HG02885 (cell line): ENCODE measurements around the gene STAT6.

Experiments
- ATAC-seq: cut with Tn5 transposase; IDR thresholded peaks from one replicate; pipeline ENCODE4 v1.9.1; 2021; ENCODE audit warnings: mild to moderate bottlenecking; ENCODE audit not compliant: unreplicated experiment, poor library complexity

STAT6 gene

DNA sequence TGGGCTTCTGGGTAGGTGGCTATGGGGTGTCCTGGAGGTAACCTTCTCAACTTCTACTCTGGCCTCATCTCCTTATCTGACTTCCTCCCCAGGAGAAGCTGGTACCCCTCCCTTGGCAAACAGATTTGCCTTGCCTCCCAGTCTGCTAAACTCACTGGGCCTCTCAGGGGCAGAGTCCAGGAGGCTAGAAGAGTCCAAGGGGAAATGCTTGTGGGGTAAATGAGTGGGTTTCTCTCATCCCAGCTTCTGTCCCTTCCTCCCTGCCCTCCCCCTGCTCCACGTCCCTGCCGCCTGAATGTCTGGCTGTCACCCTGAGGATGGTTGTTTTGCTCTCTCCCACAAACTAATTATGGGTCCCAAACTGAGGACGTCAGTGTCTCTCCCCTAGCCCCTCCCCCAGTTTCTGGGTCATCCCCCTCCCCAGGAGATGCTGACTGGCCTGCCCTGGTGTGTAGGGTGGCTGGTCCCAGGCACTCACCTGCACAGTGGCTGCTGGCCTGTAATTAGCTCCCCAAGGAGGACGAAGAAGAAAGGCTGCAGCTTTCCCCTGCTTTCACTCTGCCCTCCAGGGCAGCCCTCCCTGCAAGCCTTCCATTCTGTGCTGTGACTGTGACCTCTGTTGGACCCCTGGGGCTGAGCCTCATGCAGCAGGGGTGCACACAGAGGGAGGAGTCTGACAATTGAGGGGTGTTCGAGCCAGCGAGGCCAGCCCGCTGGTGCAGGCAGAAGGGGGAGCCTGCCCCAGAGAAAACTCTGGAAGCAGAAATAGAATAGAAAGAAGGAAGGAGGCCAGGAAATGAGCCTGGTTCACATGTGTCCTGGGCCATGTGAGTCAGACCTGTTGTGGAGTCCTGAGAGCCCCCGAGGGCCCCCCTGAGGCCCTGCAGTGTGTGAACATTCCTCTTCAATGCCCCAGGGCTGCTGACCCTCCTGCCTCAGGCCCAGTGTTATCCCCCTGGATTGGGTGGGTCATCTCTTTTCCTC is 36.1 kb upstream of the STAT6 start, which contains the start of gene LRP1-AS:
LRP1-AS (minus strand) TSS at position 659 of the 984 bp plus-strand sequence.
- ATAC-seq = no peak

DNA sequence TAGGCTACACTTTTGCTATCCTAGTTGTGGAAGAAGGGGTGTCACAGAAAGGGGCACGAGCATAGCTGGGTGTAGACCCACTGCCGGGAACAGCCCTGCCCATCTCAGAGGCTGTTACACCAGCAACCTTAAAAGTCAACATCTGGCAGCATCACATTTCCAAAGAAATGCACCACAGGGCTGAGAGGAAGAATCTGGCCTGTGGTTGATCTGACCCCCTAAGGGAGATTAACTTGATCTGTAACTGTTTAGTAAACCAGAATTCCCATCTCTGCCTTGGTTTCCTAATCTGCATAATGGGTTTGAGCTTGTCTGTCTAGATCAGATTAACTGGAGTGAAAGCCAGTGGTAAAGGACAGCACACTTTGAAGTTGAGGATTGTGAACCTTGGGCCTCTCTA is 34.9 kb upstream of the STAT6 start:
- ATAC-seq = no peak

DNA sequence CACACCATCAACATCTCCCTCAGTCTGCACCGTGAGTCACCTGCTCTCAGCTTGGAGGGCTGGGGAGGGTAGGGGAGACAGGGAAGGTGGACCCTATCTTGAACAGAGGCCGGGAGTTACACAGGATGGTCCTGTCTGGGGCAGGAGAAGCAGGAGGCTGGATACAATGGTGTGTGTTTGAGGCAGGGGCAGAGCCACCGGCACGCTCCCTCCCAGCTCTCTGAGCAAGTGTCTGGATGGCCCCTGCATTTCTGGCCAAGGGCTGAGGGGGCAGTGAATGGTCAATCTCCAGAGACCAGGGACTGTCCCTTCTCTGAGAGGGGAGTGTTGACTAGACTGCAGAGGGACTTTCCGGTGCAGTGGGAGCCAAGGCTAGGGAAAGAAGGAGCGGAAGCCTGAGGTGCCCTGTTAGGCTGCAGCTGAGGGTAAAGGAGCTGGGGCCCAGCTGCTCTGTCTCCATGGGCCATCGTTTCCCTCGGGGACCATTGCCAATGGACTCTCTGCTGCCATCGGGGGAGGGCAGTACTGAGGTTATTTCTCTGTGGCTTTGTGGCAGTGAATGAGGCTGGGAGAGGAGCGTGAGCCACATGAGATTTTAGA is 34.4 kb upstream of the STAT6 start:
- ATAC-seq = no peak

DNA sequence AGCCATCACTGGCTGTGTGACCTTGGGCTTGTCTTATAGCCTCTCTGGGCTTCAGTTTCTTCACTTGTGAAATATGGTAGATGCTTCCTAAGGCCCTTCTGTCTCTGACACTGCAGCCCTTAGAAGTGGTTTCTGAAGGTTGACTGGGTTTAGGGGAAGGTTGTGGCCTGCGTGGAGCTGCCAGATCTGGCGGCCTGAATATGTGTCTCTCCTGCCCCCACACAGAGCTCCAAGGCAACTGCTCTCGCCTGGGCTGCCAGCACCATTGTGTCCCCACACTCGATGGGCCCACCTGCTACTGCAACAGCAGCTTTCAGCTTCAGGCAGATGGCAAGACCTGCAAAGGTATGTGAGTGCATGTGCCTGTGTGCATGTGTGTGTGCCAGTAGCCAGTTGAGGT is 32.3 kb upstream of the STAT6 start:
- ATAC-seq = no peak

DNA sequence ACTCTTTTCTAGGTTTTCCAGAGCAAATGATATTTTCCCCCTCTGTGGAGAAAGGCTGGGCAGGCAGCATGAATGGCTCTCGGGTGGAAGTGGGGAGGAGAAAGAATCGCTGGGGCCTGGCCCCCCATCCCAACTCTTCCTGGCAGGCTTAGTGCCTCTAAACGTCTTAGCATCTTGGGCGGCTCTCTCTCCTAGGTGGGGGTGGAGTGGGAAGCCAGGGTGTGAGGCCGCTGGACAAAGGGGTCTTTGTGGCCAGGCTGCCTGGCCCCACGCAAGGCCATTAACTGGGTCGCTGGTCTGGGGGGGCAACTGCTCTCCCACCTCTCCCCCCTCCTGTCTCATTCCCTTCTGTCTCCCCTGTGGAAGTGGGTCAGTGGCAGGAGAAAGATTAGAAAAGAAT is 31.6 kb upstream of the STAT6 start:
- ATAC-seq = no peak

DNA sequence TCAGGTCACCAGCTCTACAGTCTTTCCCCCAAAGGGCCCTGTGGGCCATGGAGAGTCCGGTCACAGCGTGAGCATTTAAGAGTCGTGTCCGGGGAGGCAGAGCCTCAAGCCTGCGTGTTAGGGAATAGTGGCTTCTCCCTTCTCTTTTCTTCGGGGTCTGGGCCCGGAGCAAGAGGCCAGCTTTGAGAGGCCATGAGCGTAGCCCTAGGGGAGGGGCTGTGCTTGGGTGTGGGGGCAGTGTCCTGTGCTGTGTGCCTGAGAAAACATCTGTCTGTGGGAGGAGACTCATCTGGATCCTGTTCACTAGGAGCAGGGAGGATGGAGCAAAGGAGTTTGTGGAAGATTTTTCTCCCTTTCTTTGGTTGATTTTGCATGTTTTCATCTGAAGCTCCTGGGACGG is 31.0 kb upstream of the STAT6 start:
- ATAC-seq = no peak

GRCh38 chr12:57141249-57141648 is 30.1 kb upstream of the STAT6 start:
- no peak for ATAC-seq

DNA sequence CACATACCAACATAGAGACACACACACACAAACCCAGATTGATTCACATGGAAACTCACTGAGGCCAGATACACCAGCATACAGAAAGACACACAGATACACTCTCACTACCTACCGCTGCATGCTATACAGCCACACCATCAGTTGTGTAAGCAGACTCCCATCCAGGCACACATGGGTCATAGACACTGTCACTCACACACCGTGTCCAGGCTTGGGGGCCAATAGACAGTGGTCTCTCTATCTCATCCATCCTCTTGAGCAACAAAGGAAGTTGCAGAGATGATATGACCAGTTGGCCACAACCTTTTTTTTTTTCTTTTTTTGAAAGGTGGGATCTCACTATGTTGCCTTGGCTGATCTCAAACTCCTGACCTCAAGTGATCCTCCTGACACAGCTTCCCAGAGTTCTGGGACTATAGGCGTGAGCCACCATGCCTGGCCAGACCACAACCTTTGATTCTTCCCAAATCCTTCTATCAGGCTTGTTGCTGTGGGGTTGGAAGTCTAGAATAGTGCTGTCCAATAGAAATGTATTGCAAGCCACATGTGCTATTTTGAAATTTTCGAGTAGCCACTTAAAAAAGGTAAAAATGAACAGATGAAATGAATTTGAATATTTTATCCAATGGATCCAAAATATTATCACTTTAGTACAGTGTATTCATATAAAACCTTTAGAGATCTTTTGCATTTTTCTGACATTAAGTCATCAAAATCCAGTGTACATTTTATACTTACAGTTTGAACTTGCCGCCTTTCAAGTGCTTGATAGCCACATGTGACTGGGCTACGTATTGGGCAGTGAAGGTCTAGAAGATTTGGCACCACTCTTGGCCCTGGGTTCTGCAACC is 28.9 kb upstream of the STAT6 start:
- ATAC-seq = no peak

GRCh38 chr12:57138526-57139272 is 27.5 kb upstream of the STAT6 start:
- ATAC-seq = no peak

DNA sequence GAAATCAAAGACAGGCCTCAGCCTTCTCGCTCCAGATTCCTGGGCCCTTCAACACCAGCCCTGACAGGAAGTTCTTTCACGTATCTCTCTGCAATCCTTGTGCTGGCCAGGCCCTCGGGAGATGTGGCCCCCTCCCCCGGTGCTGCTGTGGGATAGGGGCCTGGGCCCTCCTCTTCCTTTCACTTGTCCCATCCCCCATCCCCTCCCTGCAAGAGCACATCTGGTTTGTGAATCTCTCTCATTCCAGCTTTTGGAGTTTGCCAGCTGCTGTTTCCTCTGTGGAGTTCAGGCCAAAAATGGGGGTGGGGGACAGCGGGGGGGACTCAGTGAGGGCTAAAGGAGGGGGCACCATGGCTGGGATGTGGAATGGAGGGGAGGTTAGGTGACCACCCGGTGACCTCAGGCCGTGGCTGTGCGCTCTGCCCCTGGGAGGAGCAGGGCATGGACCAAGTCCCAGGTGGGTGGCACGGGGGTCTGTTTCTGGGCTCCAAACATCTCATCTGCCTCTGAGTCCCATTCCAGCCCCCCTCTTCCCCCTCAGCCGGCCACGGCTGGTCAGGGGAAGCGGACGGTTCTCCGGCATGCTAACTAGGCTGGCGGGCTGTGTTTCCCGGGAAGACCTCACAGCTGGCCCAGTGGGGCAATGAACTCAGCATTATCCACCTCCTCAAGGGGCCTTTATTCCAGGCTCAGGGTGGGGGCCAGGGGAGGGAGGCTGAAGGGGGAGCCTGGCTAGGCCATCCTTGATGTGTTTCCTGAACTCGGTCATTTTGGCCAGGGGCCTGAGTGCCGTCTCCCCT is 24.6 kb upstream of the STAT6 start:
- no peak for ATAC-seq

- no peak for ATAC-seq
Observed at GRCh38 chr12:57134949-57135348, 23.8 kb upstream of the STAT6 start.

DNA sequence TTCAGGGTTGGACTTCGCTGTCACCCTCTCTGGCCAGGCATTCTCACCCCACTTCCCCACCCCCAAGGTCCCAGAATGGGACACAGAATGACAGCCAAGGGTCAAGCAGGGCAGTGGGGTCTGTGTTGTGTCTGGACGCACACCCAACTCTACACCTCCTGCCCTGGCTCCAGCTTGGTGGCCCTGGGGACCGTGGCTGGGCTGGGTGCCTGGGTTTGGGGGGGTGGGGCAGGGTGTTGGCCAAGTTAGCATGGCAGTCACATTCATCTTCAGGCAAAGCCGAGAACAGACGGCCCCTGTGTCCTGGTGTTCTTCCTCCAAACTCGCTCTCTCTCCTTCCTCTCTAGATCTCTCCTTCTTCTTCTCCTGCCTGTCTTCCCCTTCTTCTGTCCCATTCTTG is 22.8 kb upstream of the STAT6 start:
- no peak for ATAC-seq

- ATAC-seq = no peak
Observed at GRCh38 chr12:57133013-57133569, 21.9 kb upstream of the STAT6 start.

GRCh38 chr12:57131896-57132744 is 21.0 kb upstream of the STAT6 start:
- ATAC-seq = no peak

DNA sequence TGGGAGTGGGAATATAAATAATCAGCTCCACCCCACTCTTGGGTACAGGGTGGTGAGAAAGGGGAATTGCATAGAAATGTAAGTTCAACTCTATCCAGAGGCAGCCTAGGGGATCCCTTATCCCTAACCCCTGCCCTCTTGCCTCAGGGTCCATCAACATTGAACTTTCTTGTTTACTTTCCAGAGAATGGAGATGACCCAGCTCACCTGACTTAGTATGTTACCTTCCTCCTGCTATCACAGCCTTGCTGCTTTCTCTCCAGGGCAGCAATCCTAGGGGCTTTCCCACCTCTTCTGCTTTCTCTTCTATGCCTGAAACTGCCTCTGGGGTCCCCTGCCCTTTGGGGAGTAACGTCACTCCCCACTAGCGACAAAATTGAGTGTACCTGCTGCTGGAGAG is 19.8 kb upstream of the STAT6 start:
- ATAC-seq = no peak

- ATAC-seq = no peak
Observed at GRCh38 chr12:57129889-57130288, 18.7 kb upstream of the STAT6 start.

- no peak for ATAC-seq
Observed at GRCh38 chr12:57129321-57129842, 18.2 kb upstream of the STAT6 start.
